Hepatocyte (in vitro differentiated cells): ENCODE measurements around the gene ANKFN1.
"Not testable (repeated sequence)": the region's sequence is repeated elsewhere in the genome, so short reads cannot be mapped to it uniquely, and the experiment has no call there.

Experiments used
- CTCF ChIP-seq: fragments of 200-600 bp; sonication (generic); IDR thresholded peaks from 2 replicates; pipeline ENCODE4 v1.5.1; 2016; ENCODE audit warnings: antibody characterized with exemption, mild to moderate bottlenecking; ENCODE audit not compliant: poor library complexity
- EZH2 ChIP-seq: fragments of 200-600 bp; sonication (generic); IDR thresholded peaks from 2 replicates; pipeline ENCODE4 v1.6.1; 2016; ENCODE audit warnings: antibody characterized with exemption, mild to moderate bottlenecking, borderline replicate concordance

- TF ChIP-seq EZH2, CTCF: not testable (repeated sequence)
These were observed 259.1 kb downstream of the ANKFN1 start for GRCh38 chr17:56412356-56412755.
